Stimulated activated CD4-positive, alpha-beta T cell treated with anti-CD3 and anti-CD28 coated beads, Interleukin-1b, Interleukin-23, amount 100 ng/mL, for 24 hours (primary cell): Measurements from ENCODE around the gene SLC6A15.

Experiments
- DNase-seq, 4 experiments: peaks; one replicate each; pipeline ENCODE4 v3.0.0-alpha.2; 2020; ENCODE audit warnings: low read depth in 4 of 4, low spot score in 1 of 4

SLC6A15 gene

GRCh38 chr12:84875241-84875640 lies 37.4 kb downstream of the SLC6A15 start:
- DNase-seq: no peak

GRCh38 chr12:84874825-84875139 lies 37.8 kb downstream of the SLC6A15 start:
- no peak for DNase-seq

GRCh38 chr12:84874125-84874824 lies 38.3 kb downstream of the SLC6A15 start:
- no peak for DNase-seq

- DNase-seq: no peak
Measured at GRCh38 chr12:84862186-84862585, 50.4 kb downstream of the SLC6A15 start.

GRCh38 chr12:84860718-84861117 lies 51.9 kb downstream of the SLC6A15 start:
- DNase-seq: no peak

GRCh38 chr12:84858796-84859195 lies 53.8 kb downstream of the SLC6A15 start:
- no peak for DNase-seq

- no peak for DNase-seq
Measured at GRCh38 chr12:84857525-84858208, 54.9 kb downstream of the SLC6A15 start.

GRCh38 chr12:84856156-84856900 lies 56.3 kb downstream of the SLC6A15 start:
- DNase-seq: no peak

- no peak for DNase-seq
Measured at GRCh38 chr12:84843593-84844144, 68.9 kb downstream of the SLC6A15 start.

- DNase-seq: no peak
Measured at GRCh38 chr12:84842406-84843013, 70.1 kb downstream of the SLC6A15 start.

GRCh38 chr12:84841591-84841990 lies 71.0 kb downstream of the SLC6A15 start:
- DNase-seq: no peak

GRCh38 chr12:84840356-84840755 lies 72.2 kb downstream of the SLC6A15 start:
- no peak for DNase-seq

- DNase-seq: no peak
Measured at GRCh38 chr12:84826925-84827324, 85.7 kb downstream of the SLC6A15 start.

- DNase-seq: no peak
Measured at GRCh38 chr12:84825149-84825548, 87.5 kb downstream of the SLC6A15 start.

GRCh38 chr12:84822525-84822924 lies 90.1 kb downstream of the SLC6A15 start:
- no peak for DNase-seq

GRCh38 chr12:84816916-84817695 lies 95.5 kb downstream of the SLC6A15 start:
- no peak for DNase-seq

GRCh38 chr12:84814664-84815245 lies 97.8 kb downstream of the SLC6A15 start:
- DNase-seq: no peak

GRCh38 chr12:84813780-84814663 lies 98.6 kb downstream of the SLC6A15 start:
- no peak for DNase-seq

- no peak for DNase-seq
Measured at GRCh38 chr12:84811291-84811690, 101.3 kb downstream of the SLC6A15 start.
